HepG2 (cell line): ENCODE results near the gene CACNA1D. TPM values are rescaled to one million over a fixed set of nuclear protein-coding genes. Genes with fewer than 3 reads are reported as not detected.

ENCODE experiments used
- ARHGAP35 ChIP-seq: sonication (generic); formaldehyde crosslinking; IDR thresholded peaks from 2 replicates; pipeline ENCODE4 v1.9.0; 2022; ENCODE audit warnings: mild to moderate bottlenecking, inconsistent platforms, moderate library complexity, missing genetic modification reagents, borderline replicate concordance
- ARID2 ChIP-seq: sonication (generic); formaldehyde crosslinking; IDR thresholded peaks from 2 replicates; pipeline ENCODE4 v1.8.1; 2022; ENCODE audit warnings: mild to moderate bottlenecking, missing genetic modification reagents, borderline replicate concordance
- GZF1 ChIP-seq: sonication (generic); formaldehyde crosslinking; IDR thresholded peaks from 2 replicates; pipeline ENCODE4 v1.5.1; 2020; ENCODE audit warnings: mild to moderate bottlenecking, missing genetic modification reagents
- HNRNPUL1 ChIP-seq: fragments of 200-400 bp; formaldehyde crosslinking; IDR thresholded peaks from 2 replicates; pipeline ENCODE4 v1.6.1; 2017; ENCODE audit warnings: low read depth, mild to moderate bottlenecking, low read length, moderate library complexity
- JUND ChIP-seq: sonication (generic); formaldehyde crosslinking; IDR thresholded peaks from 2 replicates; pipeline ENCODE4 v1.8.0; 2022; ENCODE audit warnings: mild to moderate bottlenecking, missing genetic modification reagents
- MED1 ChIP-seq: sonication (generic); formaldehyde crosslinking; IDR thresholded peaks from 2 replicates; pipeline ENCODE4 v1.4.0; 2020; ENCODE audit warnings: missing genetic modification reagents
- MXD4 ChIP-seq: IDR thresholded peaks from 2 replicates; pipeline ENCODE4 v1.6.1; 2016; ENCODE audit warnings: mild to moderate bottlenecking, missing biosample characterization, missing genetic modification reagents
- NFKB2 ChIP-seq: sonication (generic); formaldehyde crosslinking; IDR thresholded peaks from 2 replicates; pipeline ENCODE4 v1.4.0; 2020; ENCODE audit warnings: missing genetic modification reagents, borderline replicate concordance
- NFKBIZ ChIP-seq: IDR thresholded peaks from 2 replicates; pipeline ENCODE4 v1.6.1; 2018; ENCODE audit warnings: missing genetic modification reagents, missing compliant biosample characterization
- PPARG ChIP-seq: conservative IDR thresholded peaks from 2 replicates; pipeline ENCODE4 v1.6.1; 2016; ENCODE audit warnings: missing biosample characterization, missing genetic modification reagents
- ZBTB21 ChIP-seq: sonication (generic); formaldehyde crosslinking; IDR thresholded peaks from 2 replicates; pipeline ENCODE4 v1.4.0; 2020; ENCODE audit warnings: missing genetic modification reagents
- ZFP37 ChIP-seq: sonication (generic); formaldehyde crosslinking; IDR thresholded peaks from 2 replicates; pipeline ENCODE4 v1.4.0; 2020; ENCODE audit warnings: missing genetic modification reagents, borderline replicate concordance
- ZNF143 ChIP-seq: sonication (generic); formaldehyde crosslinking; IDR thresholded peaks from 2 replicates; pipeline ENCODE4 v1.4.0; 2020; ENCODE audit warnings: missing genetic modification reagents
- ZNF180 ChIP-seq: sonication (generic); formaldehyde crosslinking; IDR thresholded peaks from 2 replicates; pipeline ENCODE4 v1.4.0; 2020; ENCODE audit warnings: low read depth, missing genetic modification reagents, borderline replicate concordance
- ZSCAN30 ChIP-seq: sonication (generic); formaldehyde crosslinking; IDR thresholded peaks from 2 replicates; pipeline ENCODE4 v1.5.0; 2020; ENCODE audit warnings: mild to moderate bottlenecking, missing genetic modification reagents
- polyA plus RNA-seq, 8 experiments: library from polyadenylated mRNA; depleted of rRNA in 3 of 8; stranded (reverse) in 7 of 8; unstranded in 1 of 8; fragments of >200 nt; fragmentation: Illumina TruSeq in 4 of 8; extraction: Trizol in 4 of 8; gene quantifications; 2 replicates each; pipeline versions ENCODE4 v1.2.1 to v1.2.3, GENCODE V29; 2011 to 2016; ENCODE audit warnings: low read depth in 4 of 8, missing spikeins in 1 of 8, mixed read lengths in 1 of 8; ENCODE audit not compliant: insufficient read depth in 1 of 8
- total RNA-seq, 5 experiments: library from RNA; depleted of rRNA; stranded (reverse); fragments of >200 nt; fragmentation: Illumina TruSeq; extraction: Trizol; gene quantifications; 2 replicates each; pipeline ENCODE4 v1.2.3, GENCODE V29; 2016; ENCODE audit warnings: low read depth in 1 of 5
- TF ChIP-seq, protein P1 (sequence below): sonication (generic); formaldehyde crosslinking; IDR thresholded peaks from 2 replicates; pipeline ENCODE4 v1.5.0; 2020; ENCODE audit warnings: mild to moderate bottlenecking, missing genetic modification reagents
- TF ChIP-seq, protein P2 (sequence below): sonication (generic); formaldehyde crosslinking; IDR thresholded peaks from 2 replicates; pipeline ENCODE4 v1.4.0; 2020; ENCODE audit warnings: missing genetic modification reagents
- TF ChIP-seq, protein P3 (sequence below): sonication (generic); formaldehyde crosslinking; IDR thresholded peaks from 2 replicates; pipeline ENCODE4 v1.5.1; 2020; ENCODE audit warnings: missing genetic modification reagents, mild to moderate bottlenecking, borderline replicate concordance

The CACNA1D gene
- total and polyA plus RNA-seq, 2 of the 13 experiments (the other 11 are each of a cell fraction or from before 2014, with no cell fraction given): 0.26 to 0.38 TPM

DNA sequence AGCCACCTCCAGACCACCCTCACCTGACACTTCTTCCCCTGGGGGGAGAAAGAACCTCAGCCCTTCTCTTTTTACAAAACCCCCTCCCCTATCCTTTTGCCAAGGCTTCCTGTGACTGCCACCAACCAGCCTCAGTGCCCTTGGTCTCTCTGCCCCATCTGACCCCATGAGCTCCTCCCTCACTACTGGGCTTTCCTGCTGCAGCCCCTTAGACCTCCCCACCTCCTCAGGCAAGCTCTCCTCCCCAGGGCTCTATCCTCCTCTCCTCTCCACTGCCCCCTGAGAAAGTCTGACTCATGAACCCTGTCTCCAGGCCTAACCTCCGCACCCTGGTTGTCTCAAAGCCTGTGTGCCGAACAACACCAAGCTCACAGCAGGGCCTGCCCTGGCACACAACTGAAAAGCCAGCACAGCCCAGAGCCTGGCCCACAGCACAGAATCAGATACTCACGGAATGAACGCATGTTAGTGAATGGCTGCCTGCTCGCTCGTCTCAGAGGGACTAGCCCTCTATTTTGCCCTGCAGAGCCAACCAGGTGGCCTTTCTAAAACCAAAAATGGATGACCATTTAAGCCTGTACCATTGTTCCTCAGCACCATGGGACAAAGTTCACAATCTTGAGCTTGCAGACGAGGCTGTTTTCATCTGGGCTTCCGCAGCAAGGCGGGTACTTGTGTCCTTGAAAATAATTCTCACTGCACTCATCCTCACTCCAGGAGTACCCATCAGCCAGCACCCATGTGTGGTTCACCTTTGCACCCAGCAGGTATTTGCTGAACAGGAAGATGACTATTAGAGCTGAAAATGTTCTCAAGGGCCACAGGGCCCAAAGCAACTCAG is 350.1 kb downstream of the CACNA1D start (continued):
- TF ChIP-seq GZF1 (CRISPR knock-in tag): 0 out of 2 replicates have a peak, but pooled peaks have one; percentile 46
- no peak for TF ChIP-seq ZSCAN30 (CRISPR knock-in tag)
- no peak for TF ChIP-seq ZFP37
- no peak for TF ChIP-seq ARID2 (CRISPR knock-in tag)
- TF ChIP-seq ZNF143 (CRISPR knock-in tag): peak; percentile 65
- TF ChIP-seq MED1 (CRISPR knock-in tag): peak; percentile 90
- no peak for TF ChIP-seq NFKBIZ
- no peak for TF ChIP-seq ARHGAP35 (CRISPR knock-in tag)
- TF ChIP-seq ZBTB21: peak; percentile 53; the same call in 1 of the 2 replicates
- TF ChIP-seq MXD4 (CRISPR knock-in tag): no peak; the same call in 1 of the 2 replicates
- no peak for TF ChIP-seq HNRNPUL1
- TF ChIP-seq, protein P1, sequence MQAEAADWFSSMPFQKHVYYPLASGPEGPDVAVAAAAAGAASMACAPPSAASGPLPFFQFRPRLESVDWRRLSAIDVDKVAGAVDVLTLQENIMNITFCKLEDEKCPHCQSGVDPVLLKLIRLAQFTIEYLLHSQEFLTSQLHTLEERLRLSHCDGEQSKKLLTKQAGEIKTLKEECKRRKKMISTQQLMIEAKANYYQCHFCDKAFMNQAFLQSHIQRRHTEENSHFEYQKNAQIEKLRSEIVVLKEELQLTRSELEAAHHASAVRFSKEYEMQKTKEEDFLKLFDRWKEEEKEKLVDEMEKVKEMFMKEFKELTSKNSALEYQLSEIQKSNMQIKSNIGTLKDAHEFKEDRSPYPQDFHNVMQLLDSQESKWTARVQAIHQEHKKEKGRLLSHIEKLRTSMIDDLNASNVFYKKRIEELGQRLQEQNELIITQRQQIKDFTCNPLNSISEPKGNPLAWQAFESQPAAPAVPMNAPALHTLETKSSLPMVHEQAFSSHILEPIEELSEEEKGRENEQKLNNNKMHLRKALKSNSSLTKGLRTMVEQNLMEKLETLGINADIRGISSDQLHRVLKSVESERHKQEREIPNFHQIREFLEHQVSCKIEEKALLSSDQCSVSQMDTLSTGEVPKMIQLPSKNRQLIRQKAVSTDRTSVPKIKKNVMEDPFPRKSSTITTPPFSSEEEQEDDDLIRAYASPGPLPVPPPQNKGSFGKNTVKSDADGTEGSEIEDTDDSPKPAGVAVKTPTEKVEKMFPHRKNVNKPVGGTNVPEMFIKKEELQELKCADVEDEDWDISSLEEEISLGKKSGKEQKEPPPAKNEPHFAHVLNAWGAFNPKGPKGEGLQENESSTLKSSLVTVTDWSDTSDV (CRISPR knock-in tag): no peak
- TF ChIP-seq PPARG (CRISPR knock-in tag): peak; percentile 52; the same call in 1 of the 2 replicates
- TF ChIP-seq, protein P2, sequence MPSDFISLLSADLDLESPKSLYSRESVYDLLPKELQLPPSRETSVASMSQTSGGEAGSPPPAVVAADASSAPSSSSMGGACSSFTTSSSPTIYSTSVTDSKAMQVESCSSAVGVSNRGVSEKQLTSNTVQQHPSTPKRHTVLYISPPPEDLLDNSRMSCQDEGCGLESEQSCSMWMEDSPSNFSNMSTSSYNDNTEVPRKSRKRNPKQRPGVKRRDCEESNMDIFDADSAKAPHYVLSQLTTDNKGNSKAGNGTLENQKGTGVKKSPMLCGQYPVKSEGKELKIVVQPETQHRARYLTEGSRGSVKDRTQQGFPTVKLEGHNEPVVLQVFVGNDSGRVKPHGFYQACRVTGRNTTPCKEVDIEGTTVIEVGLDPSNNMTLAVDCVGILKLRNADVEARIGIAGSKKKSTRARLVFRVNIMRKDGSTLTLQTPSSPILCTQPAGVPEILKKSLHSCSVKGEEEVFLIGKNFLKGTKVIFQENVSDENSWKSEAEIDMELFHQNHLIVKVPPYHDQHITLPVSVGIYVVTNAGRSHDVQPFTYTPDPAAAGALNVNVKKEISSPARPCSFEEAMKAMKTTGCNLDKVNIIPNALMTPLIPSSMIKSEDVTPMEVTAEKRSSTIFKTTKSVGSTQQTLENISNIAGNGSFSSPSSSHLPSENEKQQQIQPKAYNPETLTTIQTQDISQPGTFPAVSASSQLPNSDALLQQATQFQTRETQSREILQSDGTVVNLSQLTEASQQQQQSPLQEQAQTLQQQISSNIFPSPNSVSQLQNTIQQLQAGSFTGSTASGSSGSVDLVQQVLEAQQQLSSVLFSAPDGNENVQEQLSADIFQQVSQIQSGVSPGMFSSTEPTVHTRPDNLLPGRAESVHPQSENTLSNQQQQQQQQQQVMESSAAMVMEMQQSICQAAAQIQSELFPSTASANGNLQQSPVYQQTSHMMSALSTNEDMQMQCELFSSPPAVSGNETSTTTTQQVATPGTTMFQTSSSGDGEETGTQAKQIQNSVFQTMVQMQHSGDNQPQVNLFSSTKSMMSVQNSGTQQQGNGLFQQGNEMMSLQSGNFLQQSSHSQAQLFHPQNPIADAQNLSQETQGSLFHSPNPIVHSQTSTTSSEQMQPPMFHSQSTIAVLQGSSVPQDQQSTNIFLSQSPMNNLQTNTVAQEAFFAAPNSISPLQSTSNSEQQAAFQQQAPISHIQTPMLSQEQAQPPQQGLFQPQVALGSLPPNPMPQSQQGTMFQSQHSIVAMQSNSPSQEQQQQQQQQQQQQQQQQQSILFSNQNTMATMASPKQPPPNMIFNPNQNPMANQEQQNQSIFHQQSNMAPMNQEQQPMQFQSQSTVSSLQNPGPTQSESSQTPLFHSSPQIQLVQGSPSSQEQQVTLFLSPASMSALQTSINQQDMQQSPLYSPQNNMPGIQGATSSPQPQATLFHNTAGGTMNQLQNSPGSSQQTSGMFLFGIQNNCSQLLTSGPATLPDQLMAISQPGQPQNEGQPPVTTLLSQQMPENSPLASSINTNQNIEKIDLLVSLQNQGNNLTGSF (CRISPR knock-in tag): no peak
- TF ChIP-seq JUND (CRISPR knock-in tag): no peak
- no peak for TF ChIP-seq ZNF180 (CRISPR knock-in tag)
- TF ChIP-seq, protein P3, sequence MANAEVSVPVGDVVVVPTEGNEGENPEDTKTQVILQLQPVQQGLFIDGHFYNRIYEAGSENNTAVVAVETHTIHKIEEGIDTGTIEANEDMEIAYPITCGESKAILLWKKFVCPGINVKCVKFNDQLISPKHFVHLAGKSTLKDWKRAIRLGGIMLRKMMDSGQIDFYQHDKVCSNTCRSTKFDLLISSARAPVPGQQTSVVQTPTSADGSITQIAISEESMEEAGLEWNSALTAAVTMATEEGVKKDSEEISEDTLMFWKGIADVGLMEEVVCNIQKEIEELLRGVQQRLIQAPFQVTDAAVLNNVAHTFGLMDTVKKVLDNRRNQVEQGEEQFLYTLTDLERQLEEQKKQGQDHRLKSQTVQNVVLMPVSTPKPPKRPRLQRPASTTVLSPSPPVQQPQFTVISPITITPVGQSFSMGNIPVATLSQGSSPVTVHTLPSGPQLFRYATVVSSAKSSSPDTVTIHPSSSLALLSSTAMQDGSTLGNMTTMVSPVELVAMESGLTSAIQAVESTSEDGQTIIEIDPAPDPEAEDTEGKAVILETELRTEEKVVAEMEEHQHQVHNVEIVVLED (CRISPR knock-in tag): no peak; the same call in 1 of the 2 replicates
- no peak; the same call in 1 of the 2 replicates for TF ChIP-seq NFKB2 (CRISPR knock-in tag)
